GM06990 (cell line): ENCODE results near the gene MAP3K20.

Source experiments
- DNase-seq: peaks from one replicate; pipeline ENCODE4 v3.0.0-alpha.2; 2011; ENCODE audit not compliant: insufficient read length; ENCODE audit errors: extremely low read depth
- H3K27me3 ChIP-seq: replicated peaks from 2 replicates; pipeline ENCODE4 v1.6.0; 2011; ENCODE audit warnings: low read length; ENCODE audit not compliant: control insufficient read depth, insufficient read depth
- H3K36me3 ChIP-seq: 2 replicates; pipeline ENCODE4 v1.5.1; 2011; ENCODE audit warnings: low read length; ENCODE audit not compliant: control insufficient read depth, insufficient read depth
- H3K4me3 ChIP-seq: replicated peaks from 2 replicates; pipeline ENCODE4 v1.5.1; 2011; ENCODE audit warnings: low read depth, mild to moderate bottlenecking, control low read depth, low read length
- TF ChIP-seq, protein P1 (sequence below): IDR thresholded peaks from 2 replicates; pipeline ENCODE4 v1.5.1; 2011; ENCODE audit warnings: low read length, control low read depth, mild to moderate bottlenecking, inconsistent platforms; ENCODE audit not compliant: insufficient read depth, poor library complexity, severe bottlenecking

Gene MAP3K20

DNA sequence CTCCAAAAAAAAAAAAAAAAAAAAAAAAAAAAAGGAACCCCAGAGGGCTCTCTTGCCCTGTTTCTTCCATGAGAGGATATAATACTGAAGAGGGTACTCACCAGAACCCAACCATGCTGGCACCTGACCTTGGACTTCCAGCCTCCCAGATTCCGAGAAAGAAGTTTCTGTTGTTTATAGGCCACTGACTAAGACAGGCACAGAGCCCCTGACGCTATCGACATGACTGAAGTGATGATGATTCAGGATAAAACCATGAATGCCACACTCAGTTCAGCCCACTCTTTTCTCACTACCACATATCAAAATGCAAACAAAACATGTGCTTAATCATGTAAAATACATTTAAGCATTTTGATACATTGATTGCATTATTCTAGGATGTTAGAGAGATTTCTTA, 212.9 kb downstream of the MAP3K20 start:
- no peaks in the 10 kb centered on the region for H3K36me3 ChIP-seq
- H3K4me3 ChIP-seq, result no peak overlapping the region
- TF ChIP-seq, protein P1, sequence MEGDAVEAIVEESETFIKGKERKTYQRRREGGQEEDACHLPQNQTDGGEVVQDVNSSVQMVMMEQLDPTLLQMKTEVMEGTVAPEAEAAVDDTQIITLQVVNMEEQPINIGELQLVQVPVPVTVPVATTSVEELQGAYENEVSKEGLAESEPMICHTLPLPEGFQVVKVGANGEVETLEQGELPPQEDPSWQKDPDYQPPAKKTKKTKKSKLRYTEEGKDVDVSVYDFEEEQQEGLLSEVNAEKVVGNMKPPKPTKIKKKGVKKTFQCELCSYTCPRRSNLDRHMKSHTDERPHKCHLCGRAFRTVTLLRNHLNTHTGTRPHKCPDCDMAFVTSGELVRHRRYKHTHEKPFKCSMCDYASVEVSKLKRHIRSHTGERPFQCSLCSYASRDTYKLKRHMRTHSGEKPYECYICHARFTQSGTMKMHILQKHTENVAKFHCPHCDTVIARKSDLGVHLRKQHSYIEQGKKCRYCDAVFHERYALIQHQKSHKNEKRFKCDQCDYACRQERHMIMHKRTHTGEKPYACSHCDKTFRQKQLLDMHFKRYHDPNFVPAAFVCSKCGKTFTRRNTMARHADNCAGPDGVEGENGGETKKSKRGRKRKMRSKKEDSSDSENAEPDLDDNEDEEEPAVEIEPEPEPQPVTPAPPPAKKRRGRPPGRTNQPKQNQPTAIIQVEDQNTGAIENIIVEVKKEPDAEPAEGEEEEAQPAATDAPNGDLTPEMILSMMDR, result no peak
- no peaks in the 10 kb centered on the region for H3K27me3 ChIP-seq
- DNase-seq, result no peak

- no peak overlapping the region for H3K4me3 ChIP-seq
- DNase-seq, result no peak
- no peaks in the 10 kb centered on the region for H3K27me3 ChIP-seq
- TF ChIP-seq, protein P1, result no peak
- H3K36me3 ChIP-seq, result no peaks in the 10 kb centered on the region
Observed at GRCh38 chr2:173290046-173290445, 214.4 kb downstream of the MAP3K20 start.

DNA sequence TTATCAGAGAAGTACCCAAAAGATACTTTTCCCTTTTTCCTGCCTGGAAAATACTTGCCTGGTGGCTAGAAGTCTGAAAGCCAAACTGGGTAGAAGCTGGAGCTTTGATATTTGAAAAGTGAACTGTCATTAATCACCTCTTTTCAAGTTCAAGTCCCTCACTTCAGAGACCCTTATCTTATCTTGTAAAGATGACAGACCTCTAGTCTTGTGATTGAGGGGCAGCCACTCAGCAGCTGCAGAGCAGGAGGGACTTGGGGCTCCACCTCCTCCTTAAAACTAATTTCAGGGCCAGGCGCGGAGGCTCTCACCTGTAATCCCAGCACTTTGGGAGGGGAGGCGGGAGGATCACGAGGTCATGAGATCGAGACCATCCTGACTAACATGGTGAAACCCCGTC, 214.9 kb downstream of the MAP3K20 start:
- Histone ChIP-seq H3K36me3 (no peaks in the 10 kb centered on the region), H3K4me3 (no peak overlapping the region), H3K27me3 (no peaks in the 10 kb centered on the region)
- no peak for DNase-seq
- TF ChIP-seq, protein P1, result no peak

DNA sequence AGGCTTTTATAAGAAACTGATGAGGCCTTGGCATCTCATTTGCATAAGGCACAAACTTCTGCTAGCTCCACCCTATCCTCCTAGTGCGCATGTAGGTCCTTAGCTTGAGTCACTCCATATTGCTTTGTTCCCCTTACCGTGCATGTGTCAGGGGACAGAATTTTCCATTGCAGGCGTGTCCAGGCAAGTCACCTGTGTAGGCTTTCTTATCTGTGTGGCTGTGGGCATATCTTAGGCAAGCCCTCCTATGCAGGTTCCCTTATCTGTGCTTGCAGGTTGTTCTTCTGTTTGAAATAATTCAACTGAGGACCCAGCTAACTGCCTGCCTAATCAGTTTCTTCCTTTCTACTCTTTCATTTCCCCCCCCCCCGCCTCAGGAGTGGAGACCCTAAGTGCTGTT, 215.8 kb downstream of the MAP3K20 start:
- Histone ChIP-seq H3K36me3 (no peaks in the 10 kb centered on the region), H3K4me3 (no peak overlapping the region), H3K27me3 (no peaks in the 10 kb centered on the region)
- TF ChIP-seq, protein P1, result no peak
- DNase-seq, result no peak

- no peak overlapping the region for H3K4me3 ChIP-seq
- TF ChIP-seq, protein P1, result no peak
- no peak for DNase-seq
Observed at GRCh38 chr2:173296235-173296634, 220.6 kb downstream of the MAP3K20 start.

DNA sequence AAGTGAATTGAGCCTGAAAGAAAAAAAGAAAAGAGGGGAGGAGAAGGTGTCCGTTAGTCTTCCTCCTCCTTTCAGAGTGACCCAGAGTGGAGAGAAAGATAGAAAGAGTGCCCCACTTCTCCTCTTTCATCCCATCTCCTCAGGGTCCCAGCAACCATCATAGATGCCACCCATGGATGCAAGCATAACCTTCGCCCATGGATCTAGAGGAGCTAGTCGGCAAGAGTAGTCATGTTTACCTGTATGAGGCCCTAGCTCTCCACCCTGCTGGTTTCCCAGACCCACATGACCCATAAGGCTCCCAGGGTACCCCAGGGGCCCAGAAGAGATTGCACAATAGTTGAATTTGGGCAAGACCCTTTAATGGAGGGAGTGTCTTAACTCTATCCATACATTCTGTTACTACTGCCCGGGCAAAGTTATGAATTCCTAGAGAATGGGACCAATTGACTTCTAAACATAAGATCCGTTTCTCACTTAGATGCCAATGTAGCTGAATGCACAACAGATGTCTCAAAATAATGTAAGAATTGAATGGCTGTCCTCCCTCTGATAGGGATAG, 223.0 kb downstream of the MAP3K20 start:
- H3K27me3 ChIP-seq, result no peaks in the 10 kb centered on the region
- DNase-seq, result no peak
- TF ChIP-seq, protein P1, result no peak
- H3K36me3 ChIP-seq, result no peaks in the 10 kb centered on the region
- H3K4me3 ChIP-seq, result no peak overlapping the region

More at GRCh38 chr2:173296235-173296634, 220.6 kb downstream of the MAP3K20 start:
- no peaks in the 10 kb centered on the region for H3K36me3 ChIP-seq
- no peaks in the 10 kb centered on the region for H3K27me3 ChIP-seq
